Stomach (tissue), 4 donors: ENCODE measurements around the gene HSPG2.

ENCODE experiments used
- CTCF ChIP-seq, 7 experiments: fragments of 450-650 bp in 4 of 7; fragments of 200-600 bp in 3 of 7; sonication (generic) in 3 of 7; IDR thresholded peaks; one replicate each; pipeline ENCODE4 v1.5.1; 2016 to 2019; ENCODE audit warnings: antibody characterized with exemption in 7 of 7, control low read depth in 2 of 7, mild to moderate bottlenecking in 1 of 7
- EP300 ChIP-seq: sonication (generic); formaldehyde crosslinking; IDR thresholded peaks from one replicate; pipeline ENCODE4 v1.6.1; 2017; ENCODE audit warnings: antibody characterized with exemption
- POLR2A ChIP-seq, 4 donors: fragments of 450-650 bp; IDR thresholded peaks; one replicate each; pipeline ENCODE4 v1.6.1; 2016; ENCODE audit warnings: antibody characterized with exemption in 4 of 4, control low read depth in 2 of 4, mild to moderate bottlenecking in 1 of 4, moderate library complexity in 1 of 4
- POLR2AphosphoS5 ChIP-seq, 3 donors: sonication (generic); formaldehyde crosslinking; IDR thresholded peaks; one replicate each; pipeline ENCODE4 v1.6.1; 2016; ENCODE audit warnings: antibody characterized with exemption in 3 of 3

GRCh38 chr1:21919520-21919919, 17.6 kb downstream of the HSPG2 start:
- no peak for TF ChIP-seq CTCF (IDR thresholded peaks at IDR 0.05)
- no peak for TF ChIP-seq EP300
- TF ChIP-seq POLR2AphosphoS5 (IDR thresholded peaks at IDR 0.05) = peak in 1 of 3 donors; percentile 18
- TF ChIP-seq POLR2A (IDR thresholded peaks at IDR 0.05) = no peak
